ENCODE data around the gene SPECC1. TPM values are rescaled to one million over a fixed set of nuclear protein-coding genes. Genes with fewer than 3 reads are reported as not detected.

The SPECC1 gene
- total RNA-seq, 2 donors from 2014 or later = 10.3 to 13.5 TPM

DNA sequence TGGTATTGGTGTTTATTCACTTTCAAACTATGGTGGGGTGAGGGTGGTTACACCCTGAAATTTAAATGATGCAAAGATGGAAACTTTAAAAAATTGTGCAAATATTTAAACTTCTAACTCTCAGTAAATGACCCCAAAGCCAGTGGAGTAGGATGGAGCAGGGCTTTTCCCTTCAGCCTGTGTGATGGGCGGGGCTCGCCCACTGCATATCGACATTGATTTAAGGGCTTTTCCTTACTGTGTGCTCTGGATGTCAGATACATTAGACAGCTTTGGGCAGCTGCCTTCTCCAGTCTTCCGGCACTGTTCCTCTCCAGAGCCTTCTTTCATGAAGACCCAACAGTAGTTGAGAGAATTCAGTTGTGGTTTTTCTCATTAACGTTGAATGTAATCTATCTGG, 99.9 kb downstream of the SPECC1 start:
- TF ChIP-seq, protein P1, sequence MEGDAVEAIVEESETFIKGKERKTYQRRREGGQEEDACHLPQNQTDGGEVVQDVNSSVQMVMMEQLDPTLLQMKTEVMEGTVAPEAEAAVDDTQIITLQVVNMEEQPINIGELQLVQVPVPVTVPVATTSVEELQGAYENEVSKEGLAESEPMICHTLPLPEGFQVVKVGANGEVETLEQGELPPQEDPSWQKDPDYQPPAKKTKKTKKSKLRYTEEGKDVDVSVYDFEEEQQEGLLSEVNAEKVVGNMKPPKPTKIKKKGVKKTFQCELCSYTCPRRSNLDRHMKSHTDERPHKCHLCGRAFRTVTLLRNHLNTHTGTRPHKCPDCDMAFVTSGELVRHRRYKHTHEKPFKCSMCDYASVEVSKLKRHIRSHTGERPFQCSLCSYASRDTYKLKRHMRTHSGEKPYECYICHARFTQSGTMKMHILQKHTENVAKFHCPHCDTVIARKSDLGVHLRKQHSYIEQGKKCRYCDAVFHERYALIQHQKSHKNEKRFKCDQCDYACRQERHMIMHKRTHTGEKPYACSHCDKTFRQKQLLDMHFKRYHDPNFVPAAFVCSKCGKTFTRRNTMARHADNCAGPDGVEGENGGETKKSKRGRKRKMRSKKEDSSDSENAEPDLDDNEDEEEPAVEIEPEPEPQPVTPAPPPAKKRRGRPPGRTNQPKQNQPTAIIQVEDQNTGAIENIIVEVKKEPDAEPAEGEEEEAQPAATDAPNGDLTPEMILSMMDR (IDR thresholded peaks at IDR 0.05) = no peak
- no peaks in the 10 kb centered on the region for H3K9me3 ChIP-seq

DNA sequence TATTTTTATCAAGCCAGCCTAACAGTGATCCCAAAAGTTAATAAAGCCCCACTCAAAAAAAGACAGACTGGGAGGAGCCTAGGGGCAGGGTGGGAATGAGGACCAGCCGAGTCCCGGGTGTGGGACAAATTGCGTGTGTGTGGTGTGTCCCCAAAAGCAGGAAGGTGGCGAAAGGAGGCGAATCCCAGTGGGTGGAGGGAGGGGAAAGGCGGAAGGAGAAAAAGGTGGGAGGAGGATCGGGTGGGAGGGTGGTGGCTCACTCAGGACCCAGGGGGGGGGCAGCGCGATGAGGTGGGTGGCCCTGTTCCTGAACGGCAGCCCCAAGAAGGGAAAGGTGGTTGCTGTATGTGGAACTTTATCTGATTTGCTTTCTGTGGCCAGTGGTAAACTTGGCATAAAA, 102.4 kb downstream of the SPECC1 start:
- Histone ChIP-seq H3K27ac (no peak overlapping the region), H3K36me3 (peaks cover 5% of the 10 kb centered on the region), H3K4me3 (no peak overlapping the region), H3K4me1 (no peaks in the 10 kb centered on the region), H3K27me3 (no peaks in the 10 kb centered on the region), H3K9me3 (no peaks in the 10 kb centered on the region)
- no peak for DNase-seq (ENCODE audit: low spot score)
- TF ChIP-seq, protein P1 (IDR thresholded peaks at IDR 0.05) = no peak

More for the DNA sequence above, 99.9 kb downstream of the SPECC1 start:
- Histone ChIP-seq H3K27me3 (no peaks in the 10 kb centered on the region), H3K27ac (no peak overlapping the region), H3K4me1 (no peaks in the 10 kb centered on the region), H3K36me3 (peaks cover 5% of the 10 kb centered on the region), H3K4me3 (no peak overlapping the region)
- no peak for DNase-seq (ENCODE audit: low spot score)

DNA sequence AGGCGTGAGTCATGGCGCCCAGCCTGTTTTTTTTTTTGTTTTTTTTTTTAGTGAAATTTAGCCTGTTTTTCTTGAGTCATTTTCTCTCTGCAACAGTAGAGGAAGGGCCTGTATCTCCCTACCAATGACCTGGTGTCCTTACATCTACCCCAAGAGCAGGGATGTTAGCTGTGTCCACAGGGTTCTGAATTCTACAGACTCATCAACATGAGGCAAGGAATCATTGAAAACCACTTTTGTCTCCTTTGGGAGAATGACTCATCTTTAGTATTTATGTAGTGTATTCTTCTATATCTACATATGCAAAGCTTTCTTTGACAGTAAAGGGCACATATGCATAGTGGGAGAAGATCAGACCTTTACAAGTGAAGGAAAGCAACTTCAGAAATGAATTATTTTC, 105.3 kb downstream of the SPECC1 start:
- Histone ChIP-seq H3K27me3 (no peaks in the 10 kb centered on the region), H3K27ac (no peak overlapping the region), H3K4me3 (no peak overlapping the region), H3K9me3 (no peaks in the 10 kb centered on the region), H3K4me1 (no peaks in the 10 kb centered on the region), H3K36me3 (peaks cover 5% of the 10 kb centered on the region)
- TF ChIP-seq, protein P1 (IDR thresholded peaks at IDR 0.05) = no peak
- DNase-seq (ENCODE audit: low spot score) = no peak

DNA sequence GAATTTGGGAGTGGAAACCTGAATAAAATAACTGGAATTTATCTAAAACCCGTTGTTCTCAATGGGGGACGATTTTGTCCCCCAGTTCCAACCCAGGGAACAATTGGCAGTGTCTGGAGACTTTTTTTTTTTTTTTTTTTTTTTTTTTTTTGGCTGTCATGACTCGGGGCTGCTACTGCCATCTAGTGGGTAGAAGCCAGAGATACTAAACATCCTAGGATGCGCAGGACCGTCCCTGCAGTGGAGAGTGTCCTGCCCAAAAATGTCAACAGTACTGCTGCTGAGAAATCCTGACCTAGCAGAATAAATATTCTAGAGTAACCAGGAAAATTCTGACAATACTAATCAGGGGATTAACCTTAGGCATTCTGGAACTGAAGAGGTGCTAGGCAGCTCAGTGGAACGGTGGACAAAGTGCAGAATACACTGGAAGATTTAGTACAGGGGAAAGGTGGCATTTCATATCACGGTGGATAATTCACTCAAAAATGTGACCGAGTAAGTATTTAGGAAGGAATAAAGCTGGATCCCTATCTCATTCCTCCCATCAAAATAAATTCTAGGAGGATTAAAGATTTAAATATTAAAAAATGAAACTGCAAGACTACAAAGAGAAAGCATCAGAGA, 107.6 kb downstream of the SPECC1 start:
- H3K4me3 ChIP-seq = no peak overlapping the region
- TF ChIP-seq, protein P1 (IDR thresholded peaks at IDR 0.05) = peak in 1 of 2 donors; percentile 79
- no peak for DNase-seq (ENCODE audit: low spot score)

DNA sequence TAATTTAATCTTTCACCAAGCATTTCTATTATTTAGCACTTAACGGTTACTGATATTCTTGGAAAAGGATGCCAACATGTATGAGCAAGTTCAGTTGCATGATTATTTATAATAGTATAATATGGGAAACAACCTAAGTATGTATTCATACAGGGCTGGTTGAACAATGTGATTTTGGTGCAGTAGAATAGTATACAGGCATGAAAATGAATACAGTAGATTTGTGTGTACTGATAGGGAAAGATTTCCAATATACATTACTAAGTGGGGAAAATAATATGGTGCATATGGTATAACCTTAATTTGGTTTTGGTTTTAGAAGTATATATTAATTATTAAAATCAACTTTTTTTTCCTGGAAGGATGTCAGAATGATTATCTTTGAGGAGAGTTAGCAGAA, 109.1 kb downstream of the SPECC1 start:
- Histone ChIP-seq H3K36me3 (no peaks in the 10 kb centered on the region), H3K9me3 (no peaks in the 10 kb centered on the region), H3K27ac (no peak overlapping the region), H3K27me3 (no peaks in the 10 kb centered on the region), H3K4me3 (no peak overlapping the region), H3K4me1 (peaks cover 0 to 20% of the 10 kb centered on the region in 2 donors)
- TF ChIP-seq, protein P1 (IDR thresholded peaks at IDR 0.05) = no peak
- DNase-seq (ENCODE audit: low spot score) = no peak

More for the DNA sequence above, 107.6 kb downstream of the SPECC1 start:
- Histone ChIP-seq H3K27me3 (no peaks in the 10 kb centered on the region), H3K9me3 (no peaks in the 10 kb centered on the region), H3K36me3 (no peaks in the 10 kb centered on the region), H3K4me1 (peaks cover 0 to 10% of the 10 kb centered on the region in 2 donors), H3K27ac (no peak overlapping the region)

DNA sequence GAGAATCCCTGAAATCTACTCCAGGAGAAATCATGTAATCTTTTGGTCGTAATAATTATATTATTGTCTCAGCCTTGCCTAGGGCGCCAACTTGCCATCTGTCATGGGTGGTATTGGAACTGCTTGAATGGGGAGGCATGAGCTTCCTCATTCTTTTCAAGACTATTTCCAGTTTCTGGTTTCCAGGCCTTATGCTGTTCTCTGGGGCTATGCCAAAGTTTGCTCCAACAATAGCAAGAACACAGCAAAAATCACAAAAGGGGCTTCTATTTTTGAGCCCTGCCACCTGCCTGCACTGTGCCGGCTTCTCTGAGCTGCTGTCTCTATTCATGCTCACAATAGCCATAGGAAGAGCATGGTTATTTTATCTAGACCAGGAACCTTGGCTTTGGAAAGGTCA, 111.7 kb downstream of the SPECC1 start:
- no peak overlapping the region for H3K27ac ChIP-seq
- H3K9me3 ChIP-seq = no peaks in the 10 kb centered on the region
- H3K4me3 ChIP-seq = no peak overlapping the region

More for the DNA sequence above, 111.7 kb downstream of the SPECC1 start:
- DNase-seq (ENCODE audit: low spot score) = no peak
- peaks cover 0 to 20% of the 10 kb centered on the region in 2 donors for H3K4me1 ChIP-seq
- no peaks in the 10 kb centered on the region for H3K36me3 ChIP-seq
- TF ChIP-seq, protein P1 (IDR thresholded peaks at IDR 0.05) = no peak
- no peaks in the 10 kb centered on the region for H3K27me3 ChIP-seq
